H9 (cell line): ENCODE measurements around the gene CCDC80. TPM values are rescaled to one million over a fixed set of nuclear protein-coding genes. Genes with fewer than 3 reads are reported as not detected.

Experiments used
- DNase-seq: peaks from one replicate; pipeline ENCODE4 v3.0.0-alpha.2; 2017
- H2AFZ ChIP-seq: one replicate; pipeline ENCODE4 v1.6.1; 2013; ENCODE audit warnings: mild to moderate bottlenecking, low read length, control low read depth, moderate library complexity
- H2AK5ac ChIP-seq: 2 replicates; pipeline ENCODE4 v1.6.1; 2013; ENCODE audit warnings: low read length, control low read depth, mixed read lengths; ENCODE audit not compliant: insufficient read length
- H2BK120ac ChIP-seq: one replicate; pipeline ENCODE4 v1.6.1; 2013; ENCODE audit warnings: low read depth, mild to moderate bottlenecking, low read length, control low read depth, inconsistent platforms; ENCODE audit not compliant: poor library complexity, severe bottlenecking
- H2BK12ac ChIP-seq: 2 replicates; pipeline ENCODE4 v1.6.1; 2013; ENCODE audit warnings: low read length, control low read depth, mixed read lengths, low read depth; ENCODE audit not compliant: insufficient read length
- H2BK15ac ChIP-seq: 2 replicates; pipeline ENCODE4 v1.6.1; 2013; ENCODE audit warnings: low read depth, low read length, control low read depth
- H2BK20ac ChIP-seq: one replicate; pipeline ENCODE4 v1.6.1; 2013; ENCODE audit warnings: low read depth, mild to moderate bottlenecking, low read length, control low read depth, inconsistent platforms; ENCODE audit not compliant: poor library complexity, severe bottlenecking
- H2BK5ac ChIP-seq: 2 replicates; pipeline ENCODE4 v1.6.1; 2013; ENCODE audit warnings: low read length, control low read depth, mixed read lengths; ENCODE audit not compliant: insufficient read length
- H3K14ac ChIP-seq: 2 replicates; pipeline ENCODE4 v1.6.1; 2013; ENCODE audit warnings: low read length, control low read depth; ENCODE audit not compliant: insufficient read depth
- H3K18ac ChIP-seq: 2 replicates; pipeline ENCODE4 v1.6.1; 2013; ENCODE audit warnings: low read depth, mild to moderate bottlenecking, mixed read lengths, low read length, control low read depth; ENCODE audit not compliant: insufficient read length
- H3K23ac ChIP-seq: 2 replicates; pipeline ENCODE4 v1.6.1; 2013; ENCODE audit warnings: low read length, control low read depth, mixed read lengths, low read depth; ENCODE audit not compliant: insufficient read length
- H3K23me2 ChIP-seq: 2 replicates; pipeline ENCODE4 v1.6.1; 2013; ENCODE audit warnings: low read depth, mild to moderate bottlenecking, mixed read lengths, low read length, control low read depth; ENCODE audit not compliant: insufficient read length, poor library complexity, severe bottlenecking
- H3K27ac ChIP-seq: 2 replicates; pipeline ENCODE4 v1.5.1; 2013; ENCODE audit warnings: low read length, control low read depth, mixed read lengths, low read depth; ENCODE audit not compliant: insufficient read length
- H3K27me3 ChIP-seq: 2 replicates; pipeline ENCODE4 v1.6.1; 2013; ENCODE audit warnings: low read length, control low read depth, inconsistent platforms; ENCODE audit not compliant: insufficient read depth
- H3K4ac ChIP-seq: 2 replicates; pipeline ENCODE4 v1.6.1; 2013; ENCODE audit warnings: low read depth, mild to moderate bottlenecking, control low read depth, inconsistent platforms, low read length, moderate library complexity
- H3K4me1 ChIP-seq: 2 replicates; pipeline ENCODE4 v1.6.1; 2013; ENCODE audit warnings: low read length, control low read depth, inconsistent platforms; ENCODE audit not compliant: insufficient read depth
- H3K4me2 ChIP-seq: 2 replicates; pipeline ENCODE4 v1.6.1; 2013; ENCODE audit warnings: low read length, control low read depth, mixed read lengths; ENCODE audit not compliant: insufficient read length, insufficient read depth
- H3K56ac ChIP-seq: 2 replicates; pipeline ENCODE4 v1.6.1; 2013; ENCODE audit warnings: low read depth, mild to moderate bottlenecking, mixed read lengths, low read length, control low read depth; ENCODE audit not compliant: insufficient read length
- H3K79me1 ChIP-seq: 2 replicates; pipeline ENCODE4 v1.6.1; 2013; ENCODE audit warnings: low read depth, mild to moderate bottlenecking, moderate library complexity, low read length, control low read depth, inconsistent platforms; ENCODE audit not compliant: insufficient read depth, poor library complexity, severe bottlenecking
- H3K79me2 ChIP-seq: 2 replicates; pipeline ENCODE4 v1.6.1; 2013; ENCODE audit warnings: low read length, control low read depth, inconsistent platforms; ENCODE audit not compliant: insufficient read depth
- H3K9ac ChIP-seq: 2 replicates; pipeline ENCODE4 v1.6.1; 2013; ENCODE audit warnings: low read length, control low read depth, mixed read lengths; ENCODE audit not compliant: insufficient read length; ENCODE audit errors: extremely low read depth
- H3K9me3 ChIP-seq: one replicate; pipeline ENCODE4 v1.6.1; 2013; ENCODE audit warnings: low read depth, low read length, inconsistent platforms; ENCODE audit not compliant: control insufficient read depth
- H3T11ph ChIP-seq: one replicate; pipeline ENCODE4 v1.6.1; 2013; ENCODE audit warnings: mild to moderate bottlenecking, low read length, control low read depth, inconsistent platforms
- H4K20me1 ChIP-seq: one replicate; pipeline ENCODE4 v1.6.1; 2013; ENCODE audit not compliant: control insufficient read depth, insufficient read length, insufficient read depth
- H4K5ac ChIP-seq: 2 replicates; pipeline ENCODE4 v1.6.1; 2013; ENCODE audit warnings: low read depth, mild to moderate bottlenecking, mixed read lengths, low read length, control low read depth; ENCODE audit not compliant: insufficient read length
- H4K8ac ChIP-seq: replicated peaks from 2 replicates; pipeline ENCODE4 v1.6.1; 2013; ENCODE audit warnings: low read length, control low read depth, mixed read lengths, low read depth; ENCODE audit not compliant: insufficient read length
- H4K91ac ChIP-seq: 2 replicates; pipeline ENCODE4 v1.6.1; 2013; ENCODE audit warnings: low read depth, mild to moderate bottlenecking, moderate library complexity, mixed read lengths, low read length, control low read depth; ENCODE audit not compliant: insufficient read length
- H3K27ac Mint-ChIP-seq, 3 experiments: 2 replicates in 2 of 3; 3 replicates in 1 of 3; pipeline ENCODE4 v1.8.0; 2020 to 2021; ENCODE audit warnings: mixed read lengths in 3 of 3, mild to moderate bottlenecking in 1 of 3, moderate library complexity in 1 of 3
- H3K27me3 Mint-ChIP-seq: 2 replicates; pipeline ENCODE4 v1.8.0; 2021; ENCODE audit warnings: low read depth, mild to moderate bottlenecking, moderate library complexity, mixed read lengths
- H3K36me3 Mint-ChIP-seq, 3 experiments: 2 replicates in 2 of 3; 3 replicates in 1 of 3; pipeline ENCODE4 v1.8.0; 2020 to 2021; ENCODE audit warnings: low read depth in 3 of 3, mixed read lengths in 3 of 3; ENCODE audit not compliant: insufficient read depth in 1 of 3
- H3K4me1 Mint-ChIP-seq, 2 experiments: 2 replicates each; pipeline ENCODE4 v1.8.0; 2020; ENCODE audit warnings: mixed read lengths in 2 of 2
- H3K4me3 Mint-ChIP-seq, 2 experiments: 2 replicates in 1 of 2; 3 replicates in 1 of 2; pipeline ENCODE4 v1.8.0; 2020 to 2021; ENCODE audit warnings: mild to moderate bottlenecking in 2 of 2, mixed read lengths in 2 of 2, moderate library complexity in 1 of 2
- H3K9me3 Mint-ChIP-seq, 2 experiments: 2 replicates in 1 of 2; 3 replicates in 1 of 2; pipeline ENCODE4 v1.8.0; 2020; ENCODE audit warnings: mild to moderate bottlenecking in 2 of 2, mixed read lengths in 2 of 2, moderate library complexity in 1 of 2
- WGBS: extraction: QIAGEN DNeasy Blood & Tissue Kit; methylation state at CpG from one replicate; pipeline ENCODE4 v1.1.7; 2013; ENCODE audit warnings: missing lambda C conversion rate, low lambda C conversion rate, mixed read lengths; ENCODE audit not compliant: insufficient read length; ENCODE audit errors: extremely low coverage; 5-methylcytosine and 5-hydroxymethylcytosine counted together
- total RNA-seq: library from RNA; stranded (reverse); gene quantifications from 2 replicates; pipeline ENCODE4 v1.2.1, GENCODE V29; 2021
- TF ChIP-seq, protein P1 (sequence below): fragments of 200-600 bp; sonication (generic); conservative IDR thresholded peaks from 3 replicates; pipeline ENCODE4 v1.8.0; 2021; ENCODE audit warnings: antibody characterized with exemption, mild to moderate bottlenecking

The CCDC80 gene
- total RNA-seq, 1 experiment from 2014 or later, result 5.4 TPM

DNA sequence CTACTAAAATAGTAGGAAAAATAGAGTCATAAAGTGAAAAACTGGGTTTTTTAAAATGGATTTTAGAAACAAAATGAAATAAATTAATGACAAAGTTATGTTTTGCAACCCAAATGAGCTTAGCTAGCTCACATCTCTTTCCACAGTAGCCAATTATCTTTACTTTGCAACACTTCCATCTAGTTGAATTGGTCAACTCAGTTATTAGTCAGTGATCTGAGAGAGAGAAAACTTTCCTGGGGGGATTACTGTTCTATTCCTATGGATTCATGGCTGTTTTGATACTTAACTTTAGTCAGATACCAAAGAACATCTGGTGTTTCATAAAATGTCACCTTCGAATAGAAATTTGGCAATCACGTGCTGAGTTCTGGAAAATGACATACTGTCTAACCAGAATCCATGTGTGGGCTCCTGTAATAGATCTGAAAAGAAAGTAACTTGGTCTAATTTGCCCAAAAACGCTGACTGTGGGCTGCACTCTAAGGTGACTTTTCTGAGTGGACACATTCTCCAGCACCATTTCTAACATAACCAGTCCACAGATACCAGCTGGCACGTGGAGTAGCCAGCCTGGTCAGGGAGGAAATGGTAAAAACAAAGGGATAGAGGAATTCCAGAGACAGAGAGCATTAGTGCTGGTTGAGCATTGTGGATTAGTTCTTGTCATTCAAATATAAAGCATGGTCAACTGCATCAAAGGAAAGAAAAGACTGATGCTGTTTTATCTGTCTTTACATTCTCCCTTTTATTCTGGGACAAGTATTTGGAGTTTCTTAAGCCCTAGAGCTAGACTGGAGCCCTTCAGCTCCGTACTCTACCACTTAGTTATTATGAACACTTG is 45.2 kb upstream of the CCDC80 start:
- H3K4me1 Mint-ChIP-seq, result peaks cover 25 to 38% of the 10 kb centered on the region in 2 experiments
- peaks cover 7% of the 10 kb centered on the region; the same call in 1 of the 2 replicates for H3K4me1 ChIP-seq
- H3K23ac ChIP-seq, result no peak overlapping the region
- H2AFZ ChIP-seq, result no peak overlapping the region
- H2BK15ac ChIP-seq, result no peak overlapping the region
- H3K23me2 ChIP-seq, result no peaks in the 10 kb centered on the region
- TF ChIP-seq, protein P1, sequence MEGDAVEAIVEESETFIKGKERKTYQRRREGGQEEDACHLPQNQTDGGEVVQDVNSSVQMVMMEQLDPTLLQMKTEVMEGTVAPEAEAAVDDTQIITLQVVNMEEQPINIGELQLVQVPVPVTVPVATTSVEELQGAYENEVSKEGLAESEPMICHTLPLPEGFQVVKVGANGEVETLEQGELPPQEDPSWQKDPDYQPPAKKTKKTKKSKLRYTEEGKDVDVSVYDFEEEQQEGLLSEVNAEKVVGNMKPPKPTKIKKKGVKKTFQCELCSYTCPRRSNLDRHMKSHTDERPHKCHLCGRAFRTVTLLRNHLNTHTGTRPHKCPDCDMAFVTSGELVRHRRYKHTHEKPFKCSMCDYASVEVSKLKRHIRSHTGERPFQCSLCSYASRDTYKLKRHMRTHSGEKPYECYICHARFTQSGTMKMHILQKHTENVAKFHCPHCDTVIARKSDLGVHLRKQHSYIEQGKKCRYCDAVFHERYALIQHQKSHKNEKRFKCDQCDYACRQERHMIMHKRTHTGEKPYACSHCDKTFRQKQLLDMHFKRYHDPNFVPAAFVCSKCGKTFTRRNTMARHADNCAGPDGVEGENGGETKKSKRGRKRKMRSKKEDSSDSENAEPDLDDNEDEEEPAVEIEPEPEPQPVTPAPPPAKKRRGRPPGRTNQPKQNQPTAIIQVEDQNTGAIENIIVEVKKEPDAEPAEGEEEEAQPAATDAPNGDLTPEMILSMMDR, result no peak
- H3K4me3 Mint-ChIP-seq, result no peak overlapping the region
- no peak overlapping the region for H2BK12ac ChIP-seq
- no peak overlapping the region for H2BK20ac ChIP-seq
- H3K9me3 Mint-ChIP-seq, result no peaks in the 10 kb centered on the region
- no peaks in the 10 kb centered on the region; the same call in none of the 2 replicates for H3K27me3 Mint-ChIP-seq
- H3K18ac ChIP-seq, result no peak overlapping the region
- peak overlapping the region in 2 of 3 experiments; percentile 73 to 86; a peak in 2 of 7 replicates for H3K27ac Mint-ChIP-seq
- H3K36me3 Mint-ChIP-seq, result no peaks in the 10 kb centered on the region
- H2AK5ac ChIP-seq, result no peak overlapping the region
- H3T11ph ChIP-seq, result no peak overlapping the region
- H3K27me3 ChIP-seq, result no peaks in the 10 kb centered on the region
- H4K5ac ChIP-seq, result no peak overlapping the region
- no peak overlapping the region for H2BK120ac ChIP-seq
- no peaks in the 10 kb centered on the region for H4K20me1 ChIP-seq
- H4K91ac ChIP-seq, result no peak overlapping the region
- H3K56ac ChIP-seq, result no peak overlapping the region
- H3K4ac ChIP-seq, result no peak overlapping the region
- no peak overlapping the region for H3K14ac ChIP-seq
- no peaks in the 10 kb centered on the region for H3K79me2 ChIP-seq
- no peak overlapping the region for H3K27ac ChIP-seq
- H3K79me1 ChIP-seq, result no peaks in the 10 kb centered on the region
- no peak overlapping the region for H2BK5ac ChIP-seq
- H3K9me3 ChIP-seq, result no peaks in the 10 kb centered on the region
- no peak overlapping the region for H3K9ac ChIP-seq
- no peak overlapping the region for H3K4me2 ChIP-seq
- no peak overlapping the region for H4K8ac ChIP-seq
- DNase-seq, result no peak
- WGBS, result no CpG with 5 or more reads among the region's 5 CpGs
